AG10803 (cell line): ENCODE results near the gene TMEM255A.

Source experiments
- DNase-seq: peaks from one replicate; pipeline ENCODE4 v3.0.0; 2010; ENCODE audit warnings: low read depth
- H3K4me3 ChIP-seq: 2 replicates; pipeline ENCODE4 v1.5.1; 2011; ENCODE audit warnings: mild to moderate bottlenecking, low read length, control low read depth
- CTCF ChIP-seq: conservative IDR thresholded peaks from 2 replicates; pipeline ENCODE4 v1.5.1; 2011; ENCODE audit warnings: mild to moderate bottlenecking, low read length, control low read depth, inconsistent platforms

TMEM255A gene

GRCh38 chrX:120282697-120283096 is 28.6 kb downstream of the TMEM255A start:
- no peak for DNase-seq
- no peak for TF ChIP-seq CTCF
- no peak overlapping the region for H3K4me3 ChIP-seq

DNA sequence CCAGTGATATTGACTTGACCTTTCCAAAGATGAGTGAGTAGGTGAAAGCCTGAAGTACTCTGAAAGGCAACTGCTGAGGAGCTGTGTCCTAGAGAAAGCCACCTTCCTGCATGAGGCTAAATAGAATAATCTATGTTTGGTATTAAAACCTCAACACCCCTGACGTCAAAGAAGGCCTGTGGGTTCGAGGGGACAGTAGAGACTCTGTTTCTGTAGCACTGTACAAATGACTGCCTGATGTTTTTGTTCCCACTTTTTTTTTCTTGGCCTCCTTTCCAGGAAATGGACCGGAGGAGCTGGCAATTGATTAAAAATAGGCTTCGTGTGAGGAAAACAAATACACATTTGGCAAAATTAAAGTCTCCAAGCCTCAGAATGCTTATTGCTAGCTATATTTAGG is 29.5 kb downstream of the TMEM255A start:
- DNase-seq: no peak
- no peak for TF ChIP-seq CTCF
- H3K4me3 ChIP-seq: no peak overlapping the region

- no peak overlapping the region for H3K4me3 ChIP-seq
- no peak for DNase-seq
- TF ChIP-seq CTCF: no peak
Observed at GRCh38 chrX:120281021-120281624, 30.1 kb downstream of the TMEM255A start.

GRCh38 chrX:120274958-120275357 is 36.3 kb downstream of the TMEM255A start:
- H3K4me3 ChIP-seq: no peak overlapping the region
- TF ChIP-seq CTCF: no peak
- DNase-seq: no peak

GRCh38 chrX:120274145-120274544 is 37.1 kb downstream of the TMEM255A start:
- TF ChIP-seq CTCF: no peak
- no peak overlapping the region for H3K4me3 ChIP-seq
- DNase-seq: no peak

GRCh38 chrX:120271218-120271617 is 40.0 kb downstream of the TMEM255A start:
- no peak for TF ChIP-seq CTCF
- DNase-seq: no peak
- no peak overlapping the region for H3K4me3 ChIP-seq

- H3K4me3 ChIP-seq: no peak overlapping the region
Observed at GRCh38 chrX:120270567-120270966, 40.7 kb downstream of the TMEM255A start.

More at GRCh38 chrX:120270567-120270966, 40.7 kb downstream of the TMEM255A start:
- no peak for TF ChIP-seq CTCF
- no peak for DNase-seq
